HG03025 (cell line): Measurements from ENCODE around the gene TPGS2.
A peak's percentile ranks its signal among the peaks of the same experiment; 100 is the strongest.
"Not testable (repeated sequence)": the region's sequence is repeated elsewhere in the genome, so short reads cannot be mapped to it uniquely, and the experiment has no call there.

Source experiments
- ATAC-seq: cut with Tn5 transposase; IDR thresholded peaks from one replicate; pipeline ENCODE4 v1.9.1; 2021; ENCODE audit warnings: mild to moderate bottlenecking, moderate library complexity; ENCODE audit not compliant: unreplicated experiment, low FRiP score

TPGS2 gene

DNA sequence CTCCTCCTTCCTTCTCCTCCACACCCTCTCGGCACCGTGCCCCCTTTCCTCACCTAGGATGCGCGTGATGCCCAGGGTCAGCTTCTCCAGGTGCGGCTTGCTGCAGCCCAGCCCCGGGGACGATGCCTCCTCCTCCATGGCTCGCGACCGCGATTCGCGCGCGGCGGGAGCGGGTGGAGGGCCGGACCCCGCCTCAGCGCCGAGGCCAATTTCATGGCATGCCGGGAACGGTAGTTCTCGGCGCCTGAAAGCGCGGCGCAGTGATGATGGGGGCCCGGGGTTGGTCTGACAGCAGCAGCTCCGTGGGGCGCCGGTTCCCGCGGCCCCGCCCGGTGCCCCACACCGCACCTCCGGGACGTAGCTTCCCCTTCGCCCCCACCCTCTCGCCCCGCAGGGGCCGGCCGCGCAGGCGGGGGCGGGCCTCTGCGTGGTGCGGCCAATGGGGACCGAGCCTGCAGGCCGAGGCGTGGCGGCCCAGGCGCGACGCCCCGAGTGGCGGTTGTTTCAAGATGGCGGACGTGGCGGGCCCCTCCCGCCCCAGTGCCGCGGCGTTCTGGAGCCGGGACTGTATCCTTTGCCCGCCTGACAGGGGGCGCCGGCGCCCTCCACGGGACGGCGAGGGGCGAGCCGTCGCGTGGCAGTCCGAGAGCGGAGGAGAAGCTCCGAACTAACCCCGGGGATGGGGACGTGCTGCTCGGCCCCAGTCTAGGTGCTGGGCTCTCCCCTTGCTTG is at the start of gene TPGS2, which contains the start of gene KIAA1328:
TPGS2 (minus strand) TSS at position 373 of the 732 bp plus-strand sequence; CDS start at position 138, 235 bp downstream.
KIAA1328 (plus strand) TSS at position 498 of the 732 bp plus-strand sequence; CDS start at position 510, 12 bp downstream.
- ATAC-seq = peak; percentile 94

DNA sequence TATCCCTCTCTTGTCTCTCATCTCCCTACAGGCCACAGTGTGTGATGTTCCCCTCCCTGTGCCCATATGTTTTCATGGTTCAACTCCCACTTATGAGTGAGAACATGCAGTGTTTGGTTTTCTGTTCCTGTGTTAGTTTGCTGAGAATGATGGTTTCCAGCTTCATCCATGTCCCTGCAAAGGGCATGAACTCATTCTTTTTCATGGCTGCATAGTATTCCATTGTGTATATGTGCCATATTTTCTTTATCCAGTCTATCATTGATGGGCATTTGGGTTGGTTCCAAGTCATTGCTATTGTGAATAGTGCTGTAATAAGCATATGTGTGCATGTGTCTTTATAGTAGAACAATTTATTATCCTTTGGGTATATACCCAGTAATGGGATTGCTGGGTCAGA is 45.0 kb upstream of the TPGS2 start:
- not testable (repeated sequence) for ATAC-seq

- no peak for ATAC-seq
Observed at GRCh38 chr18:36872329-36872728, 43.5 kb upstream of the TPGS2 start.

GRCh38 chr18:36871801-36872200 is 43.0 kb upstream of the TPGS2 start:
- ATAC-seq = no peak

- ATAC-seq = no peak
Observed at GRCh38 chr18:36867056-36867455, 38.3 kb upstream of the TPGS2 start.

DNA sequence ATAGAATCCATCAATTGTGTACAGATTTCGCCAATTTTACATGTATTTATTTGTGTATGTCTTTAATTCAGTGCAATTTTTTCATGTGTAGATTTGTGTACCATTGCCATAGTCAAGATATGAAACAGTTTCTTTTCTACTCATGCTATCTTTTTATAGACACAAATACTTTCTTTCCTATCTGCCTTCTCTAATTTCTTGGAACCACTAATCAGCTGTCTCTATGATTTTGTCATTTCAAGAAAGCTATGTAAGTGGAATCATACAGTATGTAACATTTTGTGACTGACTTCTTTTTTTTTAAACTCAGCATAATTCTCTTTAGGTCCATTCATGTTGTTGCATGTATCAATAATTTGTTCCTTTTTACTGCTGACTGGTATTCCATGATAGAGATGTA is 33.4 kb upstream of the TPGS2 start:
- no peak for ATAC-seq

- no peak for ATAC-seq
Observed at GRCh38 chr18:36856815-36857214, 28.0 kb upstream of the TPGS2 start.

DNA sequence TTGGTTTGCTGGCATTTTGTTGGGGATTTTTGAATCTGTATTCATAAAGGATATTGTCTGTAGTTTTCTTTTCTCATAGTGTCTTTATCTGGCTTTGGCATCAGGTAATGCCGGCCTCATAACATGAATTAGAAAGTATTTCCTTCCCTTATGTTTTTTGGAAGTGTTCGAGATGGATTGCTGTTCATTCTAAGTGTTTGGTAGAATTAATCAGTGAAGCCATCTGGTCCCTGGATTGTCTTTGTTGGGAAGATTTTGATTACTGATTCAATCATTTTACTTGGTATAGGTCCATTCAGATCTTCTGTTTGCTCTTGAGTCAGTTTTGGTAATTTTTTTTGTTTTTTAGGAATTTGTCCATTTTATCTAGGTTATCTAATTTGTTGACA is 22.4 kb upstream of the TPGS2 start:
- no peak for ATAC-seq

GRCh38 chr18:36850527-36851201 is 21.9 kb upstream of the TPGS2 start:
- no peak for ATAC-seq

- no peak for ATAC-seq
Observed at GRCh38 chr18:36849288-36850006, 20.6 kb upstream of the TPGS2 start.

GRCh38 chr18:36848609-36849008 is 19.8 kb upstream of the TPGS2 start:
- ATAC-seq = no peak

GRCh38 chr18:36843784-36844183 is 15.0 kb upstream of the TPGS2 start:
- no peak for ATAC-seq

GRCh38 chr18:36843199-36843598 is 14.4 kb upstream of the TPGS2 start:
- ATAC-seq = no peak

DNA sequence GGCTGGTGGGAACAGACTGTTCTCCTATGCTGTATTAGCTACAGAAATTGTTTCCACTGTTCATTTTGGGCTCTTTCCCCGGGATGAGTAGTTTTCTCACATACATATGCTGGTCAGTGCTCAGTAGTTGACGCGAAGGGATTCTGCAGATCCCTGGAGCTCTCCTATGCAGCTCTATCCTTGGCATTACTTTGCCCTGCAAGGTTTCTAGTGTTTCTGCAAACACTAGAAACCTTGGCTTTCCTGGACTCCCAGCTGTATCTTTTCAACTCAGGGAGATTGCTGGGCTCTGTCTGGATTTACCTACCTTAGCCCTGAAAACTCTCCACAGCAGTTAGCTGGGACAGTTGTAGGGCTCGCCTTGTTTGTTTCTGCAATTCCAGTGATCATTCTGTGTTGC is 11.0 kb upstream of the TPGS2 start:
- ATAC-seq = no peak

DNA sequence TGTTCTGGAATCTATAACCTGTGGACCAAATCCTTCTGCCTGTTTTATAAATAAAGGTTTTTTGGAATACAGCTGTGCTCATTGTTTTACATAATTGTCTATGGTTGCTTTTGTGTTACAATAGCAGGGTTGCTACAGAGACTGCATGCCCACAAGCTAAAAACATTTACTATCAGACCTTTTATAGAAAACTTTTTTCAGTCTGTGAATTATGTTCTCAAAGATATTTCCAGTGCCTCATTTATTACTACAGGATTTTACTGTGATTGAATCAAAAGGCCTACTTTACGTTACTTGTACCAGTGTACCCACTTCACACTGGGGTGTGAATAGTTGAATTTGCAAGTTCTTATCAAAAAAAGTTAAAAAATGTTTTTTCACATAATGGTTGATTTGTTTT is 7.1 kb upstream of the TPGS2 start:
- ATAC-seq = no peak

- ATAC-seq = no peak
Observed at GRCh38 chr18:36833120-36833519, 4.3 kb upstream of the TPGS2 start.

DNA sequence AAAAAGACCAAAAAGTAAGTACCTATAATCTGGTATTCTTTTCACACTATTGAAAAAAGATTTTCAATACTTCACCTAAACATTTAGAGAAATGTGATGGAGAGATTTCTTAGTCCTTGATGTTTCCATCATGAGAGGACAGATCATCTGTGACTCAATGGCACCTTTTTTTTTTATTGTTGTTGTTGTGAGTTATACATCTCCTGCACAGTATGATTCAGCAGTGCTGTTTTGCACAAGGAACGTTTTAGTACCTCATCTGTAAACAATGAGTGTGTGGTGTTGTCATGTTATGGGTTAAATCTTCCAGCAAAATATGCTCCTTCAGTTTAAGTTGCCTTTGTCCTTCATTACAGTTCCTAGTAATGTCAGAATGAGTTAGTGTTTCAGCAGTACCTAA is 2.3 kb upstream of the TPGS2 start:
- ATAC-seq = no peak

- ATAC-seq = no peak
Observed at GRCh38 chr18:36830158-36830495, 1.3 kb upstream of the TPGS2 start.

GRCh38 chr18:36829362-36830157 is 758 bp upstream of the TPGS2 start:
- ATAC-seq = no peak

- ATAC-seq = peak; percentile 3
Observed at GRCh38 chr18:36828157-36828629, 609 bp downstream of the TPGS2 start.

DNA sequence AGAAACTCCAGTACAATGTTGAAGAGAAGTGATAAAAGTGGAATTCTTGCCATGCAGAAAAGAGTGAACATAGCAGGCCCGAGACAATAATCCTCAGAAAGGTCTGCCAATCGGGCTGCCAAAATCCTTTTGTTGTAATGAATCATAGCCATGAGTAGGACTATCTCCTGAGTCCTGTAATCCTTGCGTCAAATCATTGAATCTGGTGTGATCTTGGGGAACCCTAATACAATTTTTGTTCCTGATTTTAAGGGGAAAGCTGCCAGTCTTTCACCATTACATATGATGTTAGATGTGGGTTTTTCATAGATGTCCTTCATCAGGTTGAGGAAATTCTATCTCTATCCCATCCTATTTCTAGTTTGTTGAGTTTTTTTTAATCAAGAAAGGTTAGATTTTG is 2.2 kb downstream of the TPGS2 start:
- ATAC-seq = no peak
